Measurements from ENCODE around the gene RAC2. TPM values are rescaled to one million over a fixed set of nuclear protein-coding genes. Genes with fewer than 3 reads are reported as not detected.

The RAC2 gene
- total and polyA plus RNA-seq, 9 of the 15 experiments (the other 6 are each of a cell fraction or from before 2014, with no cell fraction given) = 22.7 to 103 (median 43.3) TPM

DNA sequence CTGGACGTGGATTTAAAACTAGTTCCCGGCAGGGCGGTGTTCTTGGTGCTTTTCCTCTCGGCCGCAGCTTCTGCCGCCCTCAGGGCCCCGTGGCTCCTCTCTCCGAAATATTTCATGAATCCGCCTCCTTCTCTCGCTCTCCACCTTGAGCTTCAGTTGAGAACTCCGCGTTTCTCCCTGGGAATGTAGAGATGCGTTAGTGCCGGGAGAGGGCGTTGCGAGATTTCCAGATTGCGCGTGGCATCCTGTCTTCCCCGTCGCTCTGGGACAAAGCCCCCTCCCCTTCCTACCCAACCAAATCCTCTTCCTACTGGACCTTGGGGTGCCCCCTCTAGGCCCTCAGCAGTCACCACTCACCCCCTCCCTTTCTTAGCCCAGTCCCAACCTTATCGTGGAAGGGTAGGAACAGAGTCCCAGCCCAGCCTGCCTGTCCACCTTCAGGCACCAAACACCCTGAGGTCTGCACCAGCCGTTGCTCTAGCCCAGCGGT is 15.5 kb upstream of the RAC2 start (continued):
- no peak for TF ChIP-seq TRIM25 (IDR thresholded peaks at IDR 0.05; ENCODE audit: borderline replicate concordance)
- TF ChIP-seq HIVEP1 (CRISPR knock-in tag; IDR thresholded peaks at IDR 0.05) = no peak
- peak; percentile 59 for TF ChIP-seq CHD2 (IDR thresholded peaks at IDR 0.05; ENCODE audit: low read depth, low read length)
- TF ChIP-seq CTCF (IDR thresholded peaks at IDR 0.05 in 2 of 3, conservative IDR thresholded peaks at IDR 0.05 in 1 of 3; ENCODE audit: insufficient read depth in 2 of 3, low read depth in 1 of 3, low read length in 3 of 3) = peak; percentile 76 to 90 (median 77)
- TF ChIP-seq SMARCA4 (IDR thresholded peaks at IDR 0.05) = 0 out of 2 replicates have a peak, but pooled peaks have one; percentile 14
- 0 out of 2 replicates have a peak, but pooled peaks have one; percentile 30 for TF ChIP-seq SAFB (IDR thresholded peaks at IDR 0.05; ENCODE audit: borderline replicate concordance, low read depth, low read length)
- no peak for TF ChIP-seq MEIS2 (IDR thresholded peaks at IDR 0.05; ENCODE audit: partially characterized antibody)
- TF ChIP-seq SMARCE1 (IDR thresholded peaks at IDR 0.05) = 0 out of 2 replicates have a peak, but pooled peaks have one; percentile 13
- TF ChIP-seq L3MBTL2 (IDR thresholded peaks at IDR 0.05) = 0 out of 2 replicates have a peak, but pooled peaks have one; percentile 11
- TF ChIP-seq IRF9 (tag; IDR thresholded peaks at IDR 0.05) = no peak
- TF ChIP-seq ZBTB33 (CRISPR knock-in tag; IDR thresholded peaks at IDR 0.05) = no peak
- peak; percentile 46; the same call in 1 of the 2 replicates for TF ChIP-seq MYC (IDR thresholded peaks at IDR 0.05; ENCODE audit: low read depth, low read length)
- TF ChIP-seq MYC (CRISPR knock-in tag; IDR thresholded peaks at IDR 0.05; ENCODE audit: borderline replicate concordance, low read depth) = no peak

Data from K562 (cell line).